HCT116 (cell line): ENCODE measurements around the gene CTDSPL2. TPM values are rescaled to one million over a fixed set of nuclear protein-coding genes. Genes with fewer than 3 reads are reported as not detected.
"Not testable (repeated sequence)": the region's sequence is repeated elsewhere in the genome, so short reads cannot be mapped to it uniquely, and the experiment has no call there.

ENCODE experiments used
- ATAC-seq: fragments of 200-7000 bp; cut with Tn5 transposase; 2 replicates; pipeline ENCODE4 v1.9.1; 2020; ENCODE audit warnings: mild to moderate bottlenecking, moderate library complexity
- BruUV-seq: library from RNA; stranded (reverse); fragments of 400-500 nt; replicated peaks from 2 replicates; lab custom pipeline; 2021; lab: Mats Ljungman, UMichigan
- CTCF ChIA-PET: fragments of 300-600 bp; sonication (Branson Sonifier 250); formaldehyde crosslinking; loops from one replicate; lab custom pipeline; 2021; ENCODE audit warnings: antibody characterized with exemption; lab: Charles Lee
- POLR2A ChIA-PET: fragments of 300-600, 350-600 bp; sonication (Branson Sonifier 250); formaldehyde crosslinking; loops from one replicate; lab custom pipeline; 2021; ENCODE audit warnings: antibody characterized with exemption; lab: Charles Lee
- RAD21 ChIA-PET, 2 experiments: fragments of 300-600 bp; sonication (Branson Sonifier 250); formaldehyde crosslinking; loops; one replicate each; lab custom pipeline; 2023; ENCODE audit warnings: low total read pairs in 2 of 2; ENCODE audit not compliant: uncharacterized antibody in 2 of 2, unreplicated experiment in 2 of 2, low non-redundant PET in 1 of 2; lab: Charles Lee
- DNase-seq: peaks from one replicate; pipeline ENCODE4 v3.0.0-alpha.2; 2010; ENCODE audit warnings: low read depth, low spot score
- H2AFZ ChIP-seq: fragments of 200-600 bp; shearing (Covaris generic), sonication (generic); 2 replicates; pipeline ENCODE4 v1.6.1; 2017; ENCODE audit warnings: low read depth, mixed run types, mixed read lengths, antibody characterized with exemption, low read length; ENCODE audit not compliant: poor library complexity, severe bottlenecking
- H3K27ac ChIP-seq: 2 replicates; pipeline ENCODE4 v1.5.1; 2012; ENCODE audit warnings: low read depth, low read length
- H3K27me3 ChIP-seq: fragments of 200-600 bp; sonication (generic); 2 replicates; pipeline ENCODE4 v1.6.1; 2016; ENCODE audit warnings: mixed run types, low read length, mixed read lengths; ENCODE audit not compliant: insufficient read depth
- H3K36me3 ChIP-seq, 2 experiments: fragments of 200-500 bp in 1 of 2; fragments of 200-600 bp in 1 of 2; sonication (Bioruptor generic) in 1 of 2; sonication (generic) in 1 of 2; 2 replicates each; pipeline versions ENCODE4 v1.5.1 to v1.6.1; 2014 to 2016; ENCODE audit warnings: low read length in 2 of 2, inconsistent platforms in 1 of 2, mixed read lengths in 1 of 2, mixed run types in 1 of 2; ENCODE audit not compliant: insufficient read depth in 2 of 2, control insufficient read depth in 1 of 2
- H3K4me1 ChIP-seq, 2 experiments: fragments of 200-600 bp in 1 of 2; sonication (generic) in 1 of 2; 2 replicates each; pipeline versions ENCODE4 v1.5.1 to v1.6.1; 2012 to 2017; ENCODE audit warnings: low read length in 2 of 2, inconsistent platforms in 1 of 2, mild to moderate bottlenecking in 1 of 2, mixed read lengths in 1 of 2, mixed run types in 1 of 2, moderate library complexity in 1 of 2; ENCODE audit not compliant: insufficient read depth in 2 of 2, control insufficient read depth in 1 of 2
- H3K4me2 ChIP-seq: fragments of 200-600 bp; sonication (generic); 2 replicates; pipeline ENCODE4 v1.6.1; 2017; ENCODE audit warnings: mixed run types, low read length, mixed read lengths
- H3K4me3 ChIP-seq, 2 experiments: fragments of 200-600 bp in 1 of 2; sonication (generic) in 1 of 2; replicated peaks in 1 of 2; 2 replicates each; pipeline ENCODE4 v1.5.1; 2011 to 2016; ENCODE audit warnings: low read length in 2 of 2, control low read depth in 1 of 2, low read depth in 1 of 2, mild to moderate bottlenecking in 1 of 2, mixed read lengths in 1 of 2, mixed run types in 1 of 2
- H3K79me2 ChIP-seq: fragments of 200-600 bp; sonication (generic); 2 replicates; pipeline ENCODE4 v1.6.1; 2017; ENCODE audit warnings: mild to moderate bottlenecking, mixed run types, low read length, moderate library complexity, mixed read lengths; ENCODE audit not compliant: insufficient read depth
- H3K9ac ChIP-seq: fragments of 200-600 bp; sonication (generic); 2 replicates; pipeline ENCODE4 v1.6.1; 2016; ENCODE audit warnings: low read length, mixed read lengths
- H3K9me2 ChIP-seq: fragments of 200-600 bp; sonication (generic), shearing (Covaris generic); 2 replicates; pipeline ENCODE4 v1.6.1; 2017; ENCODE audit warnings: mixed run types, mild to moderate bottlenecking, moderate library complexity; ENCODE audit not compliant: insufficient read depth
- H3K9me3 ChIP-seq, 2 experiments: fragments of 200-500 bp in 1 of 2; fragments of 200-600 bp in 1 of 2; sonication (Bioruptor generic) in 1 of 2; sonication (generic) in 1 of 2; 2 replicates each; pipeline ENCODE4 v1.6.1; 2014 to 2017; ENCODE audit warnings: low read length in 2 of 2, mixed read lengths in 2 of 2, inconsistent platforms in 1 of 2, low read depth in 1 of 2, mild to moderate bottlenecking in 1 of 2, mixed run types in 1 of 2, moderate library complexity in 1 of 2; ENCODE audit not compliant: control insufficient read depth in 1 of 2, insufficient read depth in 1 of 2
- H4K20me1 ChIP-seq: fragments of 200-600 bp; sonication (generic), shearing (Covaris generic); 2 replicates; pipeline ENCODE4 v1.6.1; 2017; ENCODE audit warnings: mixed run types, mild to moderate bottlenecking, moderate library complexity; ENCODE audit not compliant: insufficient read depth
- ATF3 ChIP-seq: IDR thresholded peaks from 2 replicates; pipeline ENCODE4 v1.6.1; 2012
- CBX3 ChIP-seq: IDR thresholded peaks from 2 replicates; pipeline ENCODE4 v1.6.1; 2012; ENCODE audit warnings: low read depth
- ELF1 ChIP-seq: IDR thresholded peaks from 2 replicates; pipeline ENCODE4 v1.6.1; 2012; ENCODE audit warnings: low read depth, borderline replicate concordance
- EZH2phosphoT487 ChIP-seq: fragments of 200-600 bp; IDR thresholded peaks from 2 replicates; pipeline ENCODE4 v1.6.1; 2018; ENCODE audit warnings: antibody characterized with exemption, borderline replicate concordance
- FOSL1 ChIP-seq: IDR thresholded peaks from 2 replicates; pipeline ENCODE4 v1.6.1; 2012; ENCODE audit warnings: low read depth
- MAX ChIP-seq: IDR thresholded peaks from 2 replicates; pipeline ENCODE4 v1.6.1; 2012
- POLR2A ChIP-seq: IDR thresholded peaks from 2 replicates; pipeline ENCODE4 v1.7.0; 2011; ENCODE audit warnings: borderline replicate concordance; ENCODE audit not compliant: insufficient read depth, insufficient read length; ENCODE audit errors: extremely low read depth
- POLR2AphosphoS5 ChIP-seq: IDR thresholded peaks from 2 replicates; pipeline ENCODE4 v1.6.1; 2011; ENCODE audit warnings: mild to moderate bottlenecking, low read depth, low read length, moderate library complexity
- RAD21 ChIP-seq: IDR thresholded peaks from 2 replicates; pipeline ENCODE4 v1.6.1; 2012; ENCODE audit warnings: low read depth, mild to moderate bottlenecking
- intact Hi-C: fragments of 100-400 bp; cut with micrococcal nuclease; formaldehyde crosslinking; loops from 2 replicates; pipeline ENCODE4 v1.10.0; 2022
- total RNA-seq: library from RNA; stranded (reverse); gene quantifications from one replicate; pipeline ENCODE4 v1.2.1, GENCODE V29; 2021; ENCODE audit not compliant: unreplicated experiment

Gene CTDSPL2
- total RNA-seq, 1 experiment from 2014 or later: 56.0 TPM

GRCh38 chr15:44450172-44450571 lies 22.7 kb downstream of the CTDSPL2 start:
- TF ChIP-seq FOSL1 (no peak), ATF3 (no peak), POLR2A (no peak), EZH2phosphoT487 (no peak), ELF1 (no peak), MAX (no peak), POLR2AphosphoS5 (no peak), RAD21 (no peak), CBX3 (no peak)
- RAD21 ChIA-PET: no interaction called here
- no peaks in the 10 kb centered on the region for H3K9me3 ChIP-seq
- H3K27me3 ChIP-seq: no peaks in the 10 kb centered on the region
- DNase-seq (no peak), ATAC-seq (no peak)
- intact Hi-C loops: no loop called here
- H3K79me2 ChIP-seq: peaks cover 88% of the 10 kb centered on the region
- no peak overlapping the region for H3K9ac ChIP-seq
- peaks cover 17% of the 10 kb centered on the region; the same call in 1 of the 2 replicates for H4K20me1 ChIP-seq
- H2AFZ ChIP-seq: no peak overlapping the region
- POLR2A ChIA-PET: no interaction called here
- H3K27ac ChIP-seq: no peak overlapping the region
- H3K4me3 ChIP-seq: no peak overlapping the region
- H3K9me2 ChIP-seq: no peaks in the 10 kb centered on the region
- no TSS peak for BruUV-seq
- 0 out of 4 replicates have a peak, but pooled peaks cover 0 to 10% of the 10 kb centered on the region in 2 experiments for H3K36me3 ChIP-seq
- CTCF ChIA-PET: no interaction called here
- H3K4me1 ChIP-seq: peaks cover 6 to 21% of the 10 kb centered on the region in 2 experiments
- H3K4me2 ChIP-seq: no peak overlapping the region

GRCh38 chr15:44453578-44454283 lies 26.3 kb downstream of the CTDSPL2 start:
- BruUV-seq, H3K27ac ChIP-seq, H3K4me2 ChIP-seq, H3K36me3 ChIP-seq, H3K9me2 ChIP-seq, POLR2A ChIA-PET, DNase-seq, H3K4me3 ChIP-seq, H2AFZ ChIP-seq, CTCF ChIA-PET, RAD21 ChIA-PET, H3K9ac ChIP-seq, H3K9me3 ChIP-seq, intact Hi-C loops, H3K27me3 ChIP-seq, ATAC-seq: not testable (repeated sequence)
- Histone ChIP-seq H3K4me1 (peaks cover 6 to 11% of the 10 kb centered on the region in 2 experiments), H3K79me2 (peaks cover 80% of the 10 kb centered on the region), H4K20me1 (peaks cover 17% of the 10 kb centered on the region; the same call in 1 of the 2 replicates)
